Measurements from ENCODE around the gene RCBTB1. TPM values are rescaled to one million over a fixed set of nuclear protein-coding genes. Genes with fewer than 3 reads are reported as not detected.
"Not testable (repeated sequence)": the region's sequence is repeated elsewhere in the genome, so short reads cannot be mapped to it uniquely, and the experiment has no call there.

RCBTB1 gene
- total RNA-seq, 1 experiment from 2014 or later, result 13.5 TPM

GRCh38 chr13:49590714-49591113, 5.4 kb upstream of the RCBTB1 start:
- not testable (repeated sequence) for H3K27ac ChIP-seq; H3K27me3 ChIP-seq (replicated peaks); H3K36me3 ChIP-seq; H3K9me3 ChIP-seq (replicated peaks); DNase-seq (ENCODE audit: low read depth in 1 of 2, low spot score in 2 of 2); H3K4me3 ChIP-seq
- peaks cover 20% of the 10 kb centered on the region for H3K4me1 ChIP-seq (replicated peaks)

- Histone ChIP-seq H3K27me3 (replicated peaks) (no peaks in the 10 kb centered on the region), H3K4me3 (no peak overlapping the region), H3K9me3 (replicated peaks) (no peaks in the 10 kb centered on the region), H3K27ac (peak overlapping the region; percentile 30), H3K36me3 (peaks cover 7% of the 10 kb centered on the region), H3K4me1 (replicated peaks) (peaks cover 30% of the 10 kb centered on the region)
- peak in 1 of 2 experiments; percentile 28 for DNase-seq (ENCODE audit: low read depth in 1 of 2, low spot score in 2 of 2)
Measured at GRCh38 chr13:49587311-49587847, 2.0 kb upstream of the RCBTB1 start.

- Histone ChIP-seq H3K4me3 (no peak overlapping the region), H3K9me3 (replicated peaks) (no peaks in the 10 kb centered on the region), H3K36me3 (peaks cover 10% of the 10 kb centered on the region), H3K27me3 (replicated peaks) (no peaks in the 10 kb centered on the region), H3K4me1 (replicated peaks) (peaks cover 30% of the 10 kb centered on the region), H3K27ac (peak overlapping the region; percentile 30; the same call in 1 of the 2 replicates)
- no peak for DNase-seq (ENCODE audit: low read depth in 1 of 2, low spot score in 2 of 2)
Measured at GRCh38 chr13:49586717-49587116, 1.4 kb upstream of the RCBTB1 start.

- H3K36me3 ChIP-seq, result peaks cover 19% of the 10 kb centered on the region
- peaks cover 30% of the 10 kb centered on the region for H3K4me1 ChIP-seq (replicated peaks)
- no peaks in the 10 kb centered on the region for H3K27me3 ChIP-seq (replicated peaks)
- peak overlapping the region; percentile 97 for H3K4me3 ChIP-seq
- peak overlapping the region; percentile 45; the same call in 1 of the 2 replicates for H3K27ac ChIP-seq
- H3K9me3 ChIP-seq (replicated peaks), result no peaks in the 10 kb centered on the region
- DNase-seq (ENCODE audit: low read depth in 1 of 2, low spot score in 2 of 2), result no peak
Measured at GRCh38 chr13:49584771-49585182, 581 bp downstream of the RCBTB1 start.

- no peak overlapping the region for H3K27ac ChIP-seq
- H3K9me3 ChIP-seq (replicated peaks), result no peaks in the 10 kb centered on the region
- H3K4me1 ChIP-seq (replicated peaks), result peaks cover 13% of the 10 kb centered on the region
- DNase-seq (ENCODE audit: low read depth in 1 of 2, low spot score in 2 of 2), result no peak
- H3K36me3 ChIP-seq, result peaks cover 27% of the 10 kb centered on the region
- H3K4me3 ChIP-seq, result no peak overlapping the region
- H3K27me3 ChIP-seq (replicated peaks), result no peaks in the 10 kb centered on the region
Measured at GRCh38 chr13:49580980-49581680, 4.2 kb downstream of the RCBTB1 start.

GRCh38 chr13:49579501-49579900, 5.9 kb downstream of the RCBTB1 start:
- Histone ChIP-seq H3K27ac (no peak overlapping the region), H3K36me3 (peaks cover 22% of the 10 kb centered on the region), H3K4me3 (no peak overlapping the region), H3K27me3 (replicated peaks) (no peaks in the 10 kb centered on the region), H3K9me3 (replicated peaks) (no peaks in the 10 kb centered on the region), H3K4me1 (replicated peaks) (peaks cover 8% of the 10 kb centered on the region; the same call in 1 of the 2 replicates)
- no peak for DNase-seq (ENCODE audit: low read depth in 1 of 2, low spot score in 2 of 2)

GRCh38 chr13:49571299-49572240, 13.8 kb downstream of the RCBTB1 start:
- Histone ChIP-seq H3K4me3 (no peak overlapping the region), H3K4me1 (replicated peaks) (peaks cover 6% of the 10 kb centered on the region), H3K36me3 (peaks cover 6% of the 10 kb centered on the region), H3K27me3 (replicated peaks) (no peaks in the 10 kb centered on the region), H3K9me3 (replicated peaks) (no peaks in the 10 kb centered on the region), H3K27ac (no peak overlapping the region)
- no peak for DNase-seq (ENCODE audit: low read depth in 1 of 2, low spot score in 2 of 2)

- Histone ChIP-seq H3K4me3 (no peak overlapping the region), H3K9me3 (replicated peaks) (no peaks in the 10 kb centered on the region), H3K4me1 (replicated peaks) (peaks cover 6% of the 10 kb centered on the region), H3K27ac (no peak overlapping the region), H3K36me3 (peaks cover 9% of the 10 kb centered on the region), H3K27me3 (replicated peaks) (no peaks in the 10 kb centered on the region)
- DNase-seq (ENCODE audit: low read depth in 1 of 2, low spot score in 2 of 2), result no peak
Measured at GRCh38 chr13:49569993-49570689, 15.2 kb downstream of the RCBTB1 start.

- H3K36me3 ChIP-seq, result peaks cover 9% of the 10 kb centered on the region
- no peak for DNase-seq (ENCODE audit: low read depth in 1 of 2, low spot score in 2 of 2)
Measured at GRCh38 chr13:49567491-49567890, 17.9 kb downstream of the RCBTB1 start.

GRCh38 chr13:49566461-49566860, 18.9 kb downstream of the RCBTB1 start:
- Histone ChIP-seq H3K4me1 (replicated peaks) (peaks cover 6% of the 10 kb centered on the region), H3K36me3 (peaks cover 9% of the 10 kb centered on the region), H3K27me3 (replicated peaks) (no peaks in the 10 kb centered on the region), H3K4me3 (no peak overlapping the region), H3K27ac (no peak overlapping the region), H3K9me3 (replicated peaks) (no peaks in the 10 kb centered on the region)
- no peak for DNase-seq (ENCODE audit: low read depth in 1 of 2, low spot score in 2 of 2)

More at GRCh38 chr13:49567491-49567890, 17.9 kb downstream of the RCBTB1 start:
- no peak overlapping the region for H3K27ac ChIP-seq
- no peak overlapping the region for H3K4me3 ChIP-seq
- no peaks in the 10 kb centered on the region for H3K9me3 ChIP-seq (replicated peaks)
- H3K27me3 ChIP-seq (replicated peaks), result no peaks in the 10 kb centered on the region
- peaks cover 6% of the 10 kb centered on the region for H3K4me1 ChIP-seq (replicated peaks)

- not testable (repeated sequence) for H3K27ac ChIP-seq; H3K4me3 ChIP-seq; H3K9me3 ChIP-seq (replicated peaks); H3K4me1 ChIP-seq (replicated peaks); DNase-seq (ENCODE audit: low read depth in 1 of 2, low spot score in 2 of 2); H3K27me3 ChIP-seq (replicated peaks)
- peaks cover 14% of the 10 kb centered on the region for H3K36me3 ChIP-seq
Measured at GRCh38 chr13:49565461-49565860, 19.9 kb downstream of the RCBTB1 start.

- H3K36me3 ChIP-seq, result peaks cover 22% of the 10 kb centered on the region
- 0 out of 2 replicates have a peak, but pooled peaks cover 3% of the 10 kb centered on the region for H3K4me1 ChIP-seq (replicated peaks)
- no peaks in the 10 kb centered on the region for H3K9me3 ChIP-seq (replicated peaks)
- no peak for DNase-seq (ENCODE audit: low read depth in 1 of 2, low spot score in 2 of 2)
- no peak overlapping the region for H3K4me3 ChIP-seq
- H3K27me3 ChIP-seq (replicated peaks), result no peaks in the 10 kb centered on the region
- no peak overlapping the region for H3K27ac ChIP-seq
Measured at GRCh38 chr13:49563516-49563915, 21.8 kb downstream of the RCBTB1 start.

GRCh38 chr13:49561062-49561410, 24.3 kb downstream of the RCBTB1 start:
- DNase-seq (ENCODE audit: low read depth in 1 of 2, low spot score in 2 of 2), result no peak
- no peaks in the 10 kb centered on the region for H3K9me3 ChIP-seq (replicated peaks)
- no peak overlapping the region for H3K27ac ChIP-seq
- 0 out of 2 replicates have a peak, but pooled peaks cover 3% of the 10 kb centered on the region for H3K4me1 ChIP-seq (replicated peaks)
- H3K36me3 ChIP-seq, result peaks cover 16% of the 10 kb centered on the region
- H3K27me3 ChIP-seq (replicated peaks), result no peaks in the 10 kb centered on the region
- no peak overlapping the region for H3K4me3 ChIP-seq
